SK-N-SH treated with all-trans-retinoic acid at 6 μM for 48 hours (cell line): ENCODE data around the gene ADAM11.
A peak's percentile ranks its signal among the peaks of the same experiment; 100 is the strongest.

Experiments
- ATAC-seq: fragments of 200-7000 bp; cut with Tn5 transposase; 3 replicates; pipeline ENCODE4 v1.9.1; 2020; ENCODE audit warnings: mild to moderate bottlenecking, moderate library complexity
- ARNTL ChIP-seq: fragments of 450-650 bp; formaldehyde crosslinking; IDR thresholded peaks from 2 replicates; pipeline ENCODE4 v1.5.0; 2020; ENCODE audit warnings: low read depth, mild to moderate bottlenecking, moderate library complexity, borderline replicate concordance
- BACH2 ChIP-seq: fragments of 250-450 bp; sonication (Bioruptor Pico); IDR thresholded peaks from 2 replicates; pipeline ENCODE4 v1.9.0; 2021; ENCODE audit warnings: mild to moderate bottlenecking, borderline replicate concordance
- CREB5 ChIP-seq: fragments of 250-450 bp; sonication (Bioruptor Pico); IDR thresholded peaks from 2 replicates; pipeline ENCODE4 v1.5.1; 2020; ENCODE audit warnings: low read depth, mild to moderate bottlenecking, moderate library complexity
- CSDC2 ChIP-seq: fragments of 250-450 bp; sonication (Bioruptor Pico); IDR thresholded peaks from 2 replicates; pipeline ENCODE4 v1.5.0; 2020; ENCODE audit warnings: mild to moderate bottlenecking, moderate library complexity
- CSRNP3 ChIP-seq: fragments of 250-450 bp; sonication (Bioruptor Pico); IDR thresholded peaks from 2 replicates; pipeline ENCODE4 v1.5.1; 2021; ENCODE audit warnings: mild to moderate bottlenecking, moderate library complexity
- ESRRG ChIP-seq: fragments of 250-450 bp; sonication (Bioruptor Pico); IDR thresholded peaks from 2 replicates; pipeline ENCODE4 v1.6.1; 2021; ENCODE audit warnings: mild to moderate bottlenecking
- GLIS3 ChIP-seq: fragments of 250-450 bp; sonication (Bioruptor Pico); IDR thresholded peaks from 2 replicates; pipeline ENCODE4 v1.5.0; 2020; ENCODE audit warnings: mild to moderate bottlenecking, moderate library complexity
- ISL1 ChIP-seq: fragments of 250-450 bp; sonication (Bioruptor Pico); IDR thresholded peaks from 2 replicates; pipeline ENCODE4 v2.1.2; 2022; ENCODE audit warnings: mild to moderate bottlenecking, moderate library complexity
- OSR1 ChIP-seq: fragments of 250-450 bp; sonication (Bioruptor Pico); IDR thresholded peaks from 2 replicates; pipeline ENCODE4 v1.8.0; 2022; ENCODE audit warnings: moderate library complexity, mild to moderate bottlenecking, inconsistent platforms
- PATZ1 ChIP-seq: fragments of 250-450 bp; sonication (Bioruptor Pico); IDR thresholded peaks from 2 replicates; pipeline ENCODE4 v1.8.0; 2020; ENCODE audit warnings: mild to moderate bottlenecking, moderate library complexity, borderline replicate concordance
- POU6F1 ChIP-seq: fragments of 250-450 bp; sonication (Bioruptor Pico); IDR thresholded peaks from 2 replicates; pipeline ENCODE4 v1.8.0; 2021; ENCODE audit warnings: low read depth, mild to moderate bottlenecking, moderate library complexity, borderline replicate concordance
- PPARA ChIP-seq: fragments of 250-450 bp; sonication (Bioruptor Pico); IDR thresholded peaks from 2 replicates; pipeline ENCODE4 v1.5.0; 2020; ENCODE audit warnings: mild to moderate bottlenecking, borderline replicate concordance
- RARB ChIP-seq: fragments of 250-450 bp; sonication (Bioruptor Pico); IDR thresholded peaks from 2 replicates; pipeline ENCODE4 v1.8.0; 2021; ENCODE audit warnings: mild to moderate bottlenecking, moderate library complexity
- SNAI2 ChIP-seq: fragments of 250-450 bp; sonication (Bioruptor Pico); IDR thresholded peaks from 2 replicates; pipeline ENCODE4 v1.5.0; 2020; ENCODE audit warnings: mild to moderate bottlenecking, moderate library complexity
- TCF4 ChIP-seq: fragments of 250-450 bp; sonication (Bioruptor Pico); IDR thresholded peaks from 2 replicates; pipeline ENCODE4 v1.8.0; 2021; ENCODE audit warnings: mild to moderate bottlenecking, moderate library complexity, borderline replicate concordance
- TOX ChIP-seq: fragments of 250-450 bp; sonication (Bioruptor Pico); IDR thresholded peaks from 2 replicates; pipeline ENCODE4 v1.8.0; 2021; ENCODE audit warnings: mild to moderate bottlenecking, moderate library complexity, borderline replicate concordance
- TSHZ2 ChIP-seq: fragments of 250-450 bp; sonication (Bioruptor Pico); IDR thresholded peaks from 2 replicates; pipeline ENCODE4 v1.5.0; 2020; ENCODE audit warnings: mild to moderate bottlenecking, moderate library complexity
- ZC3H10 ChIP-seq: fragments of 250-450 bp; sonication (Bioruptor Pico); IDR thresholded peaks from 2 replicates; pipeline ENCODE4 v1.5.1; 2021; ENCODE audit warnings: mild to moderate bottlenecking, moderate library complexity
- ZFP3 ChIP-seq: fragments of 250-450 bp; sonication (Bioruptor Pico); IDR thresholded peaks from 2 replicates; pipeline ENCODE4 v1.5.0; 2020; ENCODE audit warnings: mild to moderate bottlenecking, moderate library complexity
- ZFP30 ChIP-seq: fragments of 450-650 bp; formaldehyde crosslinking; IDR thresholded peaks from 2 replicates; pipeline ENCODE4 v1.5.0; 2022; ENCODE audit warnings: mild to moderate bottlenecking, moderate library complexity
- ZNF565 ChIP-seq: fragments of 450-650 bp; formaldehyde crosslinking; conservative IDR thresholded peaks from 2 replicates; pipeline ENCODE4 v1.5.0; 2020; ENCODE audit warnings: low read depth, mild to moderate bottlenecking, moderate library complexity

Gene ADAM11

GRCh38 chr17:44807093-44807816 is 48.5 kb downstream of the ADAM11 start:
- ATAC-seq: peak; percentile 49; the same call in 1 of the 3 replicates
- TF ChIP-seq CSRNP3 (CRISPR knock-in tag) (no peak), GLIS3 (CRISPR knock-in tag) (no peak), ZNF565 (CRISPR knock-in tag) (no peak), SNAI2 (CRISPR knock-in tag) (no peak), ESRRG (CRISPR knock-in tag) (no peak), POU6F1 (no peak), ISL1 (CRISPR knock-in tag) (no peak), ARNTL (no peak), CREB5 (no peak), ZC3H10 (CRISPR knock-in tag) (no peak), TOX (CRISPR knock-in tag) (no peak), RARB (no peak), CSDC2 (CRISPR knock-in tag) (no peak), PPARA (no peak), BACH2 (CRISPR knock-in tag) (no peak)
- TF ChIP-seq, all 23 proteins: peak for 0

GRCh38 chr17:44807817-44808155 is 49.0 kb downstream of the ADAM11 start:
- ATAC-seq: peak; percentile 33
- no peak for TF ChIP-seq ZC3H10 (CRISPR knock-in tag)
- TF ChIP-seq CSRNP3 (CRISPR knock-in tag): no peak
- no peak for TF ChIP-seq PATZ1 (CRISPR knock-in tag)
- TF ChIP-seq TSHZ2: no peak
- TF ChIP-seq BACH2 (CRISPR knock-in tag): no peak
- no peak for TF ChIP-seq OSR1 (CRISPR knock-in tag)
- TF ChIP-seq ZFP30 (CRISPR knock-in tag): no peak
- TF ChIP-seq CREB5: no peak
- TF ChIP-seq ZNF565 (CRISPR knock-in tag): no peak
- no peak for TF ChIP-seq TOX (CRISPR knock-in tag)
- TF ChIP-seq POU6F1: no peak
- TF ChIP-seq TCF4: no peak
- TF ChIP-seq PPARA: no peak
- no peak for TF ChIP-seq ARNTL
- TF ChIP-seq ESRRG (CRISPR knock-in tag): no peak
- no peak for TF ChIP-seq ZFP3 (CRISPR knock-in tag)
- no peak for TF ChIP-seq RARB
- no peak for TF ChIP-seq ISL1 (CRISPR knock-in tag)
- no peak for TF ChIP-seq CSDC2 (CRISPR knock-in tag)
